Esophagus squamous epithelium (tissue), 5 donors: ENCODE results near the gene RNASEH1. TPM values are rescaled to one million over a fixed set of nuclear protein-coding genes. Genes with fewer than 3 reads are reported as not detected.

ENCODE experiments used
- DNase-seq: peaks from one replicate; lab custom pipeline; 2025; lab: John Stamatoyannopoulos, UW
- H3K27ac ChIP-seq, 4 donors: fragments of 200-600 bp; sonication (generic); one replicate each; pipeline ENCODE4 v1.5.1; 2016 to 2019; ENCODE audit warnings: mild to moderate bottlenecking in 1 of 4
- H3K27me3 ChIP-seq, 4 donors: fragments of 200-600 bp; sonication (generic); 1 replicate in 3 of 4; 2 replicates in 1 of 4; pipeline versions ENCODE4 v1.5.1 to v1.6.0; 2017 to 2021; ENCODE audit warnings: antibody characterized with exemption in 1 of 4
- H3K36me3 ChIP-seq, 3 donors: fragments of 200-600 bp; sonication (generic); one replicate each; pipeline ENCODE4 v1.5.1; 2016 to 2019
- H3K4me1 ChIP-seq, 3 donors: fragments of 200-600 bp; sonication (generic); one replicate each; pipeline ENCODE4 v1.5.1; 2017 to 2019
- H3K4me3 ChIP-seq, 4 donors: fragments of 200-600 bp; sonication (generic); 1 replicate in 3 of 4; 2 replicates in 1 of 4; pipeline ENCODE4 v1.5.1; 2016 to 2019; ENCODE audit warnings: mild to moderate bottlenecking in 2 of 4, moderate library complexity in 1 of 4
- H3K9me3 ChIP-seq, 3 donors: fragments of 200-600 bp; sonication (generic); one replicate each; pipeline ENCODE4 v1.5.1; 2016 to 2019
- CTCF ChIP-seq, 6 experiments: fragments of 450-650 bp in 4 of 6; fragments of 200-600 bp in 2 of 6; sonication (generic) in 2 of 6; IDR thresholded peaks; one replicate each; pipeline ENCODE4 v1.5.1; 2016 to 2019; ENCODE audit warnings: antibody characterized with exemption in 6 of 6, mild to moderate bottlenecking in 4 of 6, moderate library complexity in 4 of 6
- POLR2A ChIP-seq, 4 donors: fragments of 450-650 bp; IDR thresholded peaks; one replicate each; pipeline ENCODE4 v1.6.1; 2017; ENCODE audit warnings: antibody characterized with exemption in 4 of 4, mild to moderate bottlenecking in 4 of 4, moderate library complexity in 3 of 4
- WGBS, 2 donors: methylation state at CpG; one replicate each; pipeline ENCODE4 v1.1.5; 2018; 5-methylcytosine and 5-hydroxymethylcytosine counted together
- intact Hi-C: fragments of 100-400 bp; cut with DNase I; formaldehyde crosslinking; loops from one replicate; pipeline ENCODE4 v1.15.0; 2022
- total RNA-seq, 4 donors: library from RNA; depleted of rRNA; stranded (reverse); fragments of >200 nt; gene quantifications; one replicate each; pipeline ENCODE4 v1.1.0, GENCODE V29; 2016
- donor health status: DM: yes; HTN: yes; CAD: no.

Gene RNASEH1
- total RNA-seq, 4 donors from 2014 or later, result 12.1 to 21.2 (median 19.0) TPM

- no peak for DNase-seq
- no peaks in the 10 kb centered on the region for H3K4me1 ChIP-seq
- intact Hi-C loops, result no loop called here
- no peaks in the 10 kb centered on the region for H3K27me3 ChIP-seq
- no peak overlapping the region for H3K4me3 ChIP-seq
- no peak overlapping the region for H3K27ac ChIP-seq
- no peaks in the 10 kb centered on the region for H3K36me3 ChIP-seq
- 72 to 76% methylated on average over 8 to 10 of the region's 11 CpGs for WGBS, 2 donors
- no peaks in the 10 kb centered on the region for H3K9me3 ChIP-seq
- TF ChIP-seq POLR2A (IDR thresholded peaks at IDR 0.05) (no peak), CTCF (IDR thresholded peaks at IDR 0.05) (no peak)
These were observed 42.2 kb upstream of the RNASEH1 start for GRCh38 chr2:3600256-3600855.

GRCh38 chr2:3598912-3599854 is 41.0 kb upstream of the RNASEH1 start:
- H3K4me3 ChIP-seq, result no peak overlapping the region
- WGBS, 2 donors, result 53 to 82% methylated on average over 7 to 17 of the region's 22 CpGs
- H3K36me3 ChIP-seq, result no peaks in the 10 kb centered on the region
- no peak overlapping the region for H3K27ac ChIP-seq
- DNase-seq, result no peak
- H3K27me3 ChIP-seq, result no peaks in the 10 kb centered on the region
- TF ChIP-seq CTCF (IDR thresholded peaks at IDR 0.05) (no peak), POLR2A (IDR thresholded peaks at IDR 0.05) (no peak)
- intact Hi-C loops, result no loop called here
- H3K9me3 ChIP-seq, result no peaks in the 10 kb centered on the region
- H3K4me1 ChIP-seq, result peaks cover 0 to 9% (median 0%) of the 10 kb centered on the region in 3 donors

- TF ChIP-seq CTCF (IDR thresholded peaks at IDR 0.05) (no peak), POLR2A (IDR thresholded peaks at IDR 0.05) (no peak)
- WGBS, 2 donors, result 73% methylated on average over 21 of the region's 22 CpGs
- intact Hi-C loops, result no loop called here
These were observed 40.2 kb upstream of the RNASEH1 start for GRCh38 chr2:3598197-3598910.

GRCh38 chr2:3597567-3597966 is 39.4 kb upstream of the RNASEH1 start:
- H3K4me3 ChIP-seq, result no peak overlapping the region
- H3K9me3 ChIP-seq, result no peaks in the 10 kb centered on the region
- 56 to 65% methylated on average over 5 to 6 of the region's 6 CpGs for WGBS, 2 donors
- intact Hi-C loops, result no loop called here
- TF ChIP-seq POLR2A (IDR thresholded peaks at IDR 0.05), result no peak
- TF ChIP-seq CTCF (IDR thresholded peaks at IDR 0.05), result no peak
- H3K27me3 ChIP-seq, result no peaks in the 10 kb centered on the region
- no peaks in the 10 kb centered on the region for H3K36me3 ChIP-seq
- no peak for DNase-seq
- no peak overlapping the region for H3K27ac ChIP-seq
- peaks cover 0 to 9% (median 0%) of the 10 kb centered on the region in 3 donors for H3K4me1 ChIP-seq

More at GRCh38 chr2:3598197-3598910, 40.2 kb upstream of the RNASEH1 start:
- Histone ChIP-seq H3K27ac (no peak overlapping the region), H3K4me1 (peaks cover 0 to 9% (median 0%) of the 10 kb centered on the region in 3 donors), H3K36me3 (no peaks in the 10 kb centered on the region), H3K4me3 (no peak overlapping the region), H3K27me3 (no peaks in the 10 kb centered on the region), H3K9me3 (no peaks in the 10 kb centered on the region)
- no peak for DNase-seq
